HG02981 (cell line): ENCODE data around the gene SULT2B1.
"Not testable (repeated sequence)": the region's sequence is repeated elsewhere in the genome, so short reads cannot be mapped to it uniquely, and the experiment has no call there.

ENCODE experiments used
- ATAC-seq: cut with Tn5 transposase; IDR thresholded peaks from one replicate; pipeline ENCODE4 v1.9.1; 2021; ENCODE audit warnings: mild to moderate bottlenecking, moderate library complexity; ENCODE audit not compliant: unreplicated experiment

SULT2B1 gene

GRCh38 chr19:48618278-48618915, 66.4 kb downstream of the SULT2B1 start:
- no peak for ATAC-seq

GRCh38 chr19:48618916-48619691, 67.1 kb downstream of the SULT2B1 start, which contains the start of the genes RPL18 and SPHK2:
TSS of gene RPL18 (minus strand) at chr19:48619178. CDS start at chr19:48619143, 35 bp downstream.
TSS of gene SPHK2 (plus strand) at chr19:48619506. CDS start at chr19:48620515, 1,009 bp downstream.
- ATAC-seq = peak; percentile 85

- ATAC-seq = no peak
Observed at GRCh38 chr19:48619692-48620585, 68.0 kb downstream of the SULT2B1 start.

- ATAC-seq = no peak
Observed at GRCh38 chr19:48623556-48624066, 71.6 kb downstream of the SULT2B1 start.

- peak; percentile 65 for ATAC-seq
Observed at GRCh38 chr19:48624067-48624594, 72.2 kb downstream of the SULT2B1 start.

GRCh38 chr19:48624791-48625723, 73.1 kb downstream of the SULT2B1 start:
- ATAC-seq = no peak

- no peak for ATAC-seq
Observed at GRCh38 chr19:48625891-48626327, 73.9 kb downstream of the SULT2B1 start.

- no peak for ATAC-seq
Observed at GRCh38 chr19:48627201-48627864, 75.4 kb downstream of the SULT2B1 start.

- ATAC-seq = no peak
Observed at GRCh38 chr19:48627865-48628314, 75.9 kb downstream of the SULT2B1 start.

GRCh38 chr19:48628486-48629296, 76.7 kb downstream of the SULT2B1 start:
- no peak for ATAC-seq

GRCh38 chr19:48629297-48629598, 77.3 kb downstream of the SULT2B1 start:
- ATAC-seq = no peak

GRCh38 chr19:48629599-48630295, 77.8 kb downstream of the SULT2B1 start:
- ATAC-seq = no peak

GRCh38 chr19:48630296-48631063, 78.5 kb downstream of the SULT2B1 start:
- ATAC-seq = no peak

- ATAC-seq = no peak
Observed at GRCh38 chr19:48631225-48631624, 79.3 kb downstream of the SULT2B1 start.

- ATAC-seq = not testable (repeated sequence)
Observed at GRCh38 chr19:48632286-48632685, 80.3 kb downstream of the SULT2B1 start.

GRCh38 chr19:48632692-48633147, 80.7 kb downstream of the SULT2B1 start:
- no peak for ATAC-seq
